Globus pallidus (tissue), 1 donor: ENCODE data around the gene UBAC2.
"Not testable (repeated sequence)": the region's sequence is repeated elsewhere in the genome, so short reads cannot be mapped to it uniquely, and the experiment has no call there.

Experiments used
- DNase-seq: peaks from one replicate; pipeline ENCODE4 v3.0.0-alpha.2; 2015; ENCODE audit warnings: low spot score

UBAC2 gene

DNA sequence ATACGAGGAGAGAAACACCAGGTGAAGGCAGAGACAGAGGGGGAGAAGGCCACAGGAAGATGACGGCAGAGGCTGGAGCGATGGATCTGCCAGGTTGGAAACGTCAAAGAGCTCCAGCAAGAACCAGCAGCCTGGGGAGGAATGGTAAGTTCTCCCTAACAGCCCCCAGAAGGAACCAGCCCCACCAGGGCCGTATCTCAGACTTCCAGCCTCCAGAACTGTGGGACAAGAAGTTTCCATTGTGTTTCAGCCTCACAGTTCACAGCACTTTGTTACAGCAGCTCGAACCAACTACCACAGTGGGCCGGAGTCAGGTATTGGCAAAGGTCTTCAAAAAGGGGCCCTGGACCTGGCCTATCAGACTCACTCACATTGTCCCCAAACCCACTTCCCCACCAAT, 195.8 kb downstream of the UBAC2 start:
- no peak for DNase-seq

DNA sequence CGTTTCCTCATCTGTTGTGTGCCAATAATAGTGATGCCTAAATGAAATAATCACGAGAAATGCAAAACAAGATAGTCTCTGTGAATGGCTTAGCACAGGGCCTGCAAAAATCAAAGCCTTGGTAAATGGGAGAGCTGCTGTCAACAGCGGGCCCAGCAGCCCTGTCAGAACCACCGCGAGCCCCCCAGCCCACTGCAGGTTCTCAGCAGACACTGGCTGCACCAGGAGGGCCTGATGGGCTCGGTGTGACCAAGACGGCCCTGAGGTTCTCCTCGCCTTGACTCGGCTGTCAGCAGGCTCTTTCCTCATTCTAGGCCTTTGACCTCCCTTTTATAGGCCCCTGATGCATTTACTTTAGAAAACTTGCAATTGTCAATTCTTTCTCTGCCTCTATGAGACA, 197.4 kb downstream of the UBAC2 start:
- no peak for DNase-seq

GRCh38 chr13:99398916-99399622, 198.4 kb downstream of the UBAC2 start:
- DNase-seq: no peak

DNA sequence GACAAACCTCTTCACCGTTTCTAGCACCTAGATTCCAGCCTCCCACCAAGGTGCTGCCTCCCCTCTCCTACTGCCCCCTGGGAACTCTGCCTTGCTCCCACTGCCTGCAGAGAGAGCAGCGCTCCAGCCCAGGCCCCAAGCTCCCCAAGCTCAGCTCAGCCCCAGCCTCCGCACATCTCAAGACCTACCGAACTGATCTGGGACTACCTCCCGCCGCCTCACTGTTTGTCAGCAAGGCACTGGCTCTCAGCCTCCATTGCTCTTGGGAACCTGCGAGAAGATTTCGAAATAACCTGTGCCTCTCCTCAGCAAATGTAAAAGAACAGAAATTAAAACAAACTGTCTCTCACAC, 198.9 kb downstream of the UBAC2 start:
- no peak for DNase-seq

DNA sequence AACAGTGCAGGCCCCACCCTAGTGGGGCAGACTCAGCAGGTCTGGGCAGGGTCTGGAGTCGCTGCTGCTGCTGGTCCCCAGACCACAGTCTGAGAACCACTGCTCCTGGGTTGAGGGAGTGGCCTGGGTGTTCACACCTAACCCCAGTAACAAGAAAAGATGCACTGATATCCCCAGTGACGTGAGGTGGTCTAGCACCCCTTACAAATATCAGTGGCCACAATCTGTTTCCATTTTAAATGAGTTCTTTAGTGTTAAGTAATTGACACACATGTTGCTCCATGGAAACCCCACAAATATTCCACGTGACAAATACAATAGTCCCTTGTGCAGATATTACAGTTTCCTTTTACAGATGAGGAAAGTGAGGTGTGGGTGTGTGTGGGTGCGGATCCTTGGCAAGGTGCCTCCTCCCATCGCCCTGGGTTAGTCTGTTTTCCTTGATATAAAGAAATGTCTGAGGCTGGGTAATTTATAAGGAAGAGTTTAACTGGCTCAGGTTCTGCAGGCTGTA, 202.9 kb downstream of the UBAC2 start:
- no peak for DNase-seq

GRCh38 chr13:99404005-99404755, 203.5 kb downstream of the UBAC2 start:
- DNase-seq: no peak

GRCh38 chr13:99405966-99406365, 205.3 kb downstream of the UBAC2 start:
- DNase-seq: no peak

- DNase-seq: peak; percentile 42
Observed at GRCh38 chr13:99406799-99407201, 206.1 kb downstream of the UBAC2 start.

- DNase-seq: no peak
Observed at GRCh38 chr13:99407906-99408702, 207.4 kb downstream of the UBAC2 start.

GRCh38 chr13:99408703-99409000, 208.0 kb downstream of the UBAC2 start:
- DNase-seq: no peak

DNA sequence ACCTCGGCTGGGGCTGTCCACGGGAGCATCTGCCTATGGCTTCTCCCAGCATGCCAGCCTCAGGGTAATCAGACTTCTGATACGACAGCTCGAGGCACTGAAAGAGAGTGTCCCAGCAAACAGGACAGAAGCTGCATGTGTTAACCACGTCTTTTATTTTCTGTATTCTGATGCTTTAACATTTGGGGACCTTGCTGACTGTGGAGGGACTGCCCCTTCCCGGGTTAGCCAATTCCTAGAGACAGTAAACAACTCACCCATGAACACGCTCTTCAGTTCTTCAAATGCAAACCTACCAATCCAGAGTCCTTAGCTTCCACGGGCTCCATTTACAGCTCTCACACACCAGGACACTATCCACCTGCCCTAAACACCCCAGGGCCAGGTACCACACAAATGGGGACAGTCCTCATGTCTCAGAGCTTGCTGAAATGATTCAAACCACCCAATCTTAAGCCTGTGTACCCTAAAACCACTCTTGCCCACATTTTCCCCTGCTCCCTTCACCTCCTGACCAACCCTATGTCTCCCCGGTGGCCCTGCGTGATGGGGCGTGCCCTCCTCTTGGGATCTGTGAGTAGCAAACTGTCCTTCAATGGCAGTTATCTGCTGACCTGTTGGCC, 208.9 kb downstream of the UBAC2 start:
- not testable (repeated sequence) for DNase-seq

- DNase-seq: not testable (repeated sequence)
Observed at GRCh38 chr13:99410646-99411475, 210.2 kb downstream of the UBAC2 start.

- no peak for DNase-seq
Observed at GRCh38 chr13:99412856-99413255, 212.2 kb downstream of the UBAC2 start.

- no peak for DNase-seq
Observed at GRCh38 chr13:99414048-99414995, 213.7 kb downstream of the UBAC2 start.

GRCh38 chr13:99415014-99415650, 214.5 kb downstream of the UBAC2 start:
- DNase-seq: no peak

DNA sequence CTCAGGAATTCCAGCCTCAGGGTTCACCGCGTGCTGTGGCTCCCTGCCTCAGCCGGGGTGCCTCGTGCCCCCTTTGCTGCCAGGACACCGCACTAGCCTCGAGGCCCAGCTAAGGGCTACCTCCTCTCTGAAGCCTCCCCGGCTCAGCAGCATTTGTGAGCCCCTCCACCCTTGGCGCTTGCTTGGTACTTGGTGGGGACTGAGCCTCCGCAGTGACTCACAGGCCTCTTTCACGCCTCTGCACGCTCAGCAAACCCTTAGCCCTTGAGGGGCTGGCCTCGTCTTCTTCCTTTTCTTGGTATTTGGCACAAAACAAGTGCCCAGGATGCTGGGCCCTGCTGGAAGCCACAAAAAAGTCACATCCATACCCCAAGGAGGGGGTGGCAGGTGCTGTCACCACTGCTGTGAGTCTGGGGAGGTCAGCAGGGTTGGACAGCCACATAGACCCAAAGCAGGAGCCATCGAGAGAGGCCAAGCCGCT, 215.2 kb downstream of the UBAC2 start:
- DNase-seq: no peak

DNA sequence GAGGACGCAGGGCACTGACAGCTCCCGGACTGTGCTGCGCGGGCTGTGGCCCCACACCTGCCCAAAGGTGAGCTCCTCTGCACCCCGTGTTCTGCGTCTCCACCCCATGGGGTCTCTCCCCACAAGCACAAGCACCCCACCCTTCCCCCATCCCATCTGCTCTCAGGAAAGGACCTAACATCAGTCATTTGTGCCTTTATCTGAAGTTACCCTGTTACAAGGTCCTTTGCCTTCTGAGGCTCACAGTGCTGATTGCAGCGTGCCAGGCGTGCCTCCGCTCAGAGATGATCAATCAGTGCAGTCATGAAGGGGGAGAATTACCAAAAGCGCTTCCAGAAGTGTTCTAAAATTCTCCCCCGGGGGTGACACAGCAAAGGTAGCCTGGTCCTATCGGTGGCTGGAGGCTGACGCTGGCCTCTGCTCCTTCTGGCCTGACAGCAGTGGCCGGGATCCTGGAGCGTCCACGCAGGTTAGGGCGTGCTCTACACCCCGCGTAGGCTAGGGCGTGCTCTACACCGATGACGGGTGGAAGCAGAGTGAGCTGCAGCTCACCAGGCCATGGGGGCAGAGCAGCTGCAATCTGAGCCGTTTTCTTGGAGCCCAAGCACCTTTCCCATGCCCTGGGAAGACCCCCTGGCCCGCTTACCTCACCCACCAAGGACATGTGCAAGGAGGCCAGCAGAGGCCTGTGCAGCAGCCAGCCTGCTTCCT, 215.9 kb downstream of the UBAC2 start:
- no peak for DNase-seq

DNA sequence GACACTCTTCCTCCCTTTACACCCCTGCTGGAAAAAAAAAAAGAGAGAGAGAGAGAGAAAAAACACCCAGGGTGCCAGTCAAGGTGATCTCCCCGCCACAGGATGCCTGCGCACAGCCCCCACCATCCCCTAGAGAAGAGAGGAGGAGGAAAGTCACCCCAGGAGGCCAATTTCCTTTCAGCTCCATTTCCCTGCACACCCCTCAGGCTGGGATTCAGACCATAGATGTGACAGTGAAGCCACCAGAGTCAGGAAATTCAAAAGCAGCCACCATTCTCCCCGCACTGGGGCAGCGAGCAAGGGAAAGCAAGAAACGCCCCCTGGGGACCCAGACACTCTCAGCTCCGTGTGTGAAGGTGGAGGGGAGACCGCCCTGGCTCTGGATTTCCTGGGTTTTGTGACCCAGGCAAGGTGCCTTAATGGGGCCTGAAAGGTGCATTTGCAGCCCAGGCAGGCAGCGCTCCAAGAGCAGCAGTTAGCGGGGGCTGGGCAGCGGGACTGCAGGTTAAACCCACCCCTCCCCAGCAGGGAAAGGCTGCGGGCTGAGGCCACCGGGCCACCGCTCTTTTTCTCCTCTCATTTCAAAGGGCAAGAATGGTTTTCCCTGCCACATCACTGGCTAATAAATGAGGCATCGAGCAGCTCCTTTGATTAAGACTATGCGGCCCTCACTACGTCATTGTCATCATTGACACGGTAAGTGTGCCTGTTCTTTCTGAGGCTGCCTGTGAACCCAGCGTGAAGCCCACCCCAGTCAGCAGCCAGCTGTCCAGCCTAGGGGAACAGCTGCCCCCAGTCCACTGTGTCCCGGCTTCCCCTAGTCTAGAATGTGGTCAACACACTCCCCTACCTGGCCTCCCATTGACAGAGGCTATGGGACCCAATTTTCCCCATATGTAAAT, 216.8 kb downstream of the UBAC2 start:
- no peak for DNase-seq
